Stimulated activated CD8-positive, alpha-beta memory T cell treated with anti-CD3 and anti-CD28 coated beads, Interleukin-15, amount 100 ng/mL, for 24 hours (primary cell): Measurements from ENCODE around the gene CARM1.
A peak's percentile ranks its signal among the peaks of the same experiment; 100 is the strongest.
"Not testable (repeated sequence)": the region's sequence is repeated elsewhere in the genome, so short reads cannot be mapped to it uniquely, and the experiment has no call there.

ENCODE experiments used
- DNase-seq: peaks from one replicate; pipeline ENCODE4 v3.0.0-alpha.2; 2020; ENCODE audit warnings: low read depth

The CARM1 gene

GRCh38 chr19:10846500-10847202 is 24.7 kb upstream of the CARM1 start:
- no peak for DNase-seq

- no peak for DNase-seq
Measured at GRCh38 chr19:10848230-10848856, 23.0 kb upstream of the CARM1 start, which contains the start of gene C19orf38. TSS of gene C19orf38 (plus strand) at chr19:10848415. CDS start at chr19:10848509, 94 bp downstream.

- DNase-seq, result no peak
Measured at GRCh38 chr19:10850631-10851030, 20.7 kb upstream of the CARM1 start.

GRCh38 chr19:10852098-10852800 is 19.1 kb upstream of the CARM1 start:
- no peak for DNase-seq

- DNase-seq, result no peak
Measured at GRCh38 chr19:10852941-10853340, 18.4 kb upstream of the CARM1 start.

- DNase-seq, result no peak
Measured at GRCh38 chr19:10854350-10855089, 16.8 kb upstream of the CARM1 start.

- no peak for DNase-seq
Measured at GRCh38 chr19:10855879-10856522, 15.4 kb upstream of the CARM1 start.

GRCh38 chr19:10856899-10857298 is 14.5 kb upstream of the CARM1 start:
- DNase-seq, result not testable (repeated sequence)

- DNase-seq, result no peak
Measured at GRCh38 chr19:10858204-10858828, 13.0 kb upstream of the CARM1 start.

- no peak for DNase-seq
Measured at GRCh38 chr19:10861103-10861651, 10.2 kb upstream of the CARM1 start.

- DNase-seq, result no peak
Measured at GRCh38 chr19:10862561-10863106, 8.7 kb upstream of the CARM1 start.

GRCh38 chr19:10863107-10863717 is 8.1 kb upstream of the CARM1 start:
- no peak for DNase-seq

GRCh38 chr19:10864538-10864899 is 6.8 kb upstream of the CARM1 start:
- DNase-seq, result peak; percentile 64

GRCh38 chr19:10866495-10866894 is 4.9 kb upstream of the CARM1 start:
- no peak for DNase-seq

- no peak for DNase-seq
Measured at GRCh38 chr19:10868872-10869547, 2.3 kb upstream of the CARM1 start.

- DNase-seq, result not testable (repeated sequence)
Measured at GRCh38 chr19:10869872-10870311, 1.5 kb upstream of the CARM1 start.

- no peak for DNase-seq
Measured at GRCh38 chr19:10870501-10870954, 825 bp upstream of the CARM1 start.

GRCh38 chr19:10871711-10872545 is 575 bp downstream of the CARM1 start:
- peak; percentile 10 for DNase-seq
